OCI-M2 (cell line): ENCODE data around the gene MDM2.
"Not testable (repeated sequence)": the region's sequence is repeated elsewhere in the genome, so short reads cannot be mapped to it uniquely, and the experiment has no call there.

ENCODE experiments used
- DNase-seq: peaks from one replicate; lab custom pipeline; 2025; ENCODE audit not compliant: unreplicated experiment; lab: John Stamatoyannopoulos, UW

MDM2 gene

DNA sequence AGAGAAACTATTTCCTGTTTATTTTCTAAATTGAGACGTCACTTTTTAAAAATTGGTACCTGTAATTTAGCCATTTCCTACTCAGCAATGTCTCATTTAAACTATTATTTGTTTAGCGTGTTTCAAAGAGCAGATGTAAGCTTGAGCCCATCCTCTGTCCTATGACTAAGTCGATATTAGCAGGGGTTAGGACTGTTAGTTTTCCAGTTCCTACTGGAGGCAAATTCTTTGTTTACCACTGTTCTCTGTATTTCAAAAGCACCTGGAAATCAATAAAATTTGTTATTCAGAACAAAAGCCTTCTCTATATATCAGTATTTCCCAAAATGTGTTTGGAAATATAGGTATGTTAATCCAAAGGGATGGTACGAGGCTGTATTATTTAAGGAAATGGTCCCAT lies 42.4 kb downstream of the MDM2 start:
- DNase-seq: no peak

DNA sequence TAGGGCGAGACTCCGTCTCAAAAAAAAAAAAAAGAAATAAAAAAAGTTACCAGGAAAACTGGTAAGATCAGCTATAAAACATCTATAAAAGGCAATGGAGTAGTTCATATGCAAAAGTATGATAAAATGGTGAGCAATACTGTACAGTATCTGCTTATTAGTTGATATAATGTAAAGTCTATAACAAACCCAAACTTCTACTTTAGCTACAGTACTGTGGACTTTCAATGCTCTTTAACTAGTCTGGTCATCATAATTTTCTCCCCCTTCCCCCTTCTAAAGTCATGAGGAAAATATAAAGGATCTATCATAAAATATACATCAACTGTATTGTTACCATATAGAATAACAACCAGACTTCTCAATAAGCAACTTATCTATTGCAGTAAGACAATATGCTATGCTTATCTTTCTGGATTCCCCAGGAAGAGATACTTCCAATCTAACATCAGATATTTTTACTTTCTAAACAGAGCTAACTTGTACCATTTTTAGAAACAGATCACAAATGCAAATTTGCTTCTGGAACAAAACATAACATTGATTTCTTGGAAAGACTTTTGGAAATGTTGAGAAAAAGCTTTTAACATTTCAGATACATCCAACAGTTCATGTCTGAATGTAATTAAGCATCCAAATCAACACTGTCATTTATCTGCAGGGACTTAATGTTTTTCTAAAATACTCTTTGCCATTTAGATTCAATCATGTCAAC lies 43.8 kb downstream of the MDM2 start:
- DNase-seq: no peak

DNA sequence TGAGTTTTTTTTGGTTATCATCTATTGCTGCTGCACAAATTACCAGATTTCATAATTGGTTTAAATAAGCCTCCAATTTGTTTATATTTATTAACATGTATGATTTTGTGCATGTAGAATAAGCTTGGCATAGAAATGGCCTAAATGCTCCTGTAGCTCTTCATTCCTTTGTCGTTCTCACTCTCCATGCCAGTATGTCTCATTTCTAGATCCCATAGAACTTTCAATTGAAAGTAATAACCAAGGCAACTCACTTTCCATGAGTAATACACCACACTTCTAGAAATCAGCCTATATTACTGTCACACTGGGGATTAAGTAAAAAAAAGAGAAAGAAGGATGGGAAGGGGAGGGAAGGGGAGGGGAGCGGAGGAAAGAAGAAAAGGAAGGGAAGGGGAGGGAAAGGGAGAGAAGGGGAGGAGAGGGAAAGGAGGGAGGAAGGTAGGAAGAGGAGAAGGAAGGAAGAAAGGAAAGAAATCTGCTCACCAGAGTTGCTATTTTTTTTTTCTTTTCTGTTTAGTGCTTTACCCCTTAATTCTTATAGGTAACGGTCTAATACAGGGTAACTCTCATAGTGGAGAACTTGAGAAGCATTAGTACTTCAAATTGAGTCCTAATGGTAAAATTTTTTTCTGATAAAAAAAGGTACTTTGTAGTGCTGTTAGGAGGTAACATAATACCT lies 45.6 kb downstream of the MDM2 start:
- DNase-seq: no peak

DNA sequence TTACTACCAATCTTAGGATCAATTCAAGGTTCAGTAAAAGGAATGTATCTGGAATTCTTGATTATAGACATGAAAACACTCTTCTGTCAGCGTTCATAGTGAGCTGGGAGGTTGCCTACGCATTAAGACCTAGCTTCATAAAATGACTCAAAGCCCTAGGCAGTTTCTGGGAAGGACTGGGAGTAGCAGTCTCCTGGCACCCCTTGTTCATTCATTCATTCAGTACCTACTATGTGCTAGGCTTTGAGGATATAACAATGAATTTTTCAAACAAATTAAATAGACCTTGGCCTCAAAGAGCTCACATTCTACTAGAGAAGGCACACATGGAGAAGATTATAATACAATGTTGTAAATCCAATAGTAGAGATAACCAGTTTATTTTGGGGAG lies 46.1 kb downstream of the MDM2 start:
- DNase-seq: no peak

DNA sequence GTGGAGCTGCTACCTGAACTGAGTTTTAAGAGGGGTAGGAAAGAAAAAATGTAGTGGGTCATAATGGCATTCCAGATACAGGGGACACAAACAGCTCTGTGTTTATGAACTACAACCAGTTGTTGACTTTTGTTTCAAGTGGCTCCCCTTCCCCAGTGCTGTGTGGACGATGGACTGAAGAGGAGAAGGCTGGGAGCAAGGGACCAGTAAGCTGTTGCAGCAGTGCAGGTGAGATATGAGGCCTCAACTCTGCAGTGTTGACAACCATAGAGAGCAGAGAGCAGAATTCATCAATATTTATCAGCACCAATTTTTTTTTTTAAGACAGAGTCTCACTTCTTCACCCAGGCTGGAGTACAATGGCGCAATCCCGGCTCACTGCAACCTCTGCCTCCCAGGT lies 46.6 kb downstream of the MDM2 start:
- DNase-seq: no peak

DNA sequence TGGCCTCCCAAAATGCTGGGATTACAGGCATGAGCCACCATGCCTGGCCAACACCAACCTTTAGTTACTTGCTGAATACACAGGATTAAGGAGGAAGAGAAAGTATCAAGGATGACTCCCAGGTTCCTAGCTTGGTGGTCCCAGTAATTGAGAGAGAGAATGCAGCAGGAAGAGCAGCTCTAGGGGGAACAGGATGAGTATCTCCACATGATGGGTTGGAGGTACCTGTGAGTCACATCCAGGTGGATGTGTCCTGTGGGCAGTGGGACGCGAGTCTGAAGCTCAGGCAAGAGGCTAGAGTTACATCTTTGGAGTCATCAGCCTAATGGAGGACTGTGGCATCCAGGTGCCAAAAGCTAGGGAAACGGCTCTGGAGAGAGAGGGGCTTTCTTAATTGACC lies 47.1 kb downstream of the MDM2 start:
- no peak for DNase-seq

DNA sequence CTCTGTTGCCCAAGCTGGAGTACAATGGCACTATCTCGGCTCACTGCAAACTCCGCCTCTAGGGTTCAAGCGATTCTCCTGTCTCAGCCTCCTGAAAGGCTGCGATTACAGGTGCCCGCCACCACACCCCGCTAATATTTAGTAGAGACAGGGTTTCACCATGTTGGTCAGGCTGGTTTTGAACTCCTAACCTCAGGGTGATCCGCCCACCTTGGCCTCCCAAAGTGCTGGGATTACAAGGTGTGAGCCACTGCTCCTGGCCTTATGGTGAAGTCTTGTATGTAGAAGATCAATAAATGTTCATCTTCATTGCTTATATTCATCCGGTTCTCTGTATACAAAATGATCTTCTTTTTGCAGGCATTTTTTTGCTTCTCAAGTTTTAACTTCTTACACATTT lies 47.8 kb downstream of the MDM2 start:
- no peak for DNase-seq

DNA sequence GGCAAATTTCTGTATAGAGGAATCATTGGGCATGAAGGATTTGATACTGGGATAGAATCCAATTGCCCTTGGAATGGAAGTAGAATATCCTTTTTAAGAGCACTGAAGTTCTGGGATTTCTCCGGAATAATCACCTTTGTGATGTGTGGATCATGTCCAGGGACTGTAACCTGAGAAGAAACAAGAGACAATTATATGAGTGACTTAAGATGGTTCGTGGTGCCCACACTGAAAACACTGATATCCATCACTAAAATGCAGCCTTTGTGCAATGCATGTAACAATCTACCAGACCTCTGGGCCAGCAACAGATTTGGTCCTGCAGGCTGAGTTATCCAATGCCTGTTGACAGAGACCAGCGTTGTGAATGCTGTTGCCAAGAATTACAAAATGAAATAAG lies 48.5 kb downstream of the MDM2 start:
- no peak for DNase-seq

DNA sequence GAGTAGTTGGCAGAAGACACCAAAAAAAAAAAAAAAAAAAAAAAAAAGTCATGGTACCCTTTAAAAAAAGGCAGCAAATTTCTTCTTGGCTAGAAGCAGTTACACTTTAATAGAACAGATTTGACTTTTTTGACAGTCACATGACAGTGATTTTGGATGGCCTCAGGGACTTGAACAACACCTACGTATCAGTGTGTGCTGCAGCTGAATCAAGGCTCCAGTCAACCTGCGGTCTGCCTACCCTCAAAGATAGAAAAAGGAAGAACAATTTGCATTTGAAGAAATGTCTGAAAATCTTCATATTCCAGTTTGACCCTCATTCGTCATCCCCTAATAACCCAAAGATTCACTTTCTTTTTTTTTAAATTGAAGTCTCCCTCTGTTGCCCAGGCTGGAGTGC lies 53.9 kb downstream of the MDM2 start:
- no peak for DNase-seq

DNA sequence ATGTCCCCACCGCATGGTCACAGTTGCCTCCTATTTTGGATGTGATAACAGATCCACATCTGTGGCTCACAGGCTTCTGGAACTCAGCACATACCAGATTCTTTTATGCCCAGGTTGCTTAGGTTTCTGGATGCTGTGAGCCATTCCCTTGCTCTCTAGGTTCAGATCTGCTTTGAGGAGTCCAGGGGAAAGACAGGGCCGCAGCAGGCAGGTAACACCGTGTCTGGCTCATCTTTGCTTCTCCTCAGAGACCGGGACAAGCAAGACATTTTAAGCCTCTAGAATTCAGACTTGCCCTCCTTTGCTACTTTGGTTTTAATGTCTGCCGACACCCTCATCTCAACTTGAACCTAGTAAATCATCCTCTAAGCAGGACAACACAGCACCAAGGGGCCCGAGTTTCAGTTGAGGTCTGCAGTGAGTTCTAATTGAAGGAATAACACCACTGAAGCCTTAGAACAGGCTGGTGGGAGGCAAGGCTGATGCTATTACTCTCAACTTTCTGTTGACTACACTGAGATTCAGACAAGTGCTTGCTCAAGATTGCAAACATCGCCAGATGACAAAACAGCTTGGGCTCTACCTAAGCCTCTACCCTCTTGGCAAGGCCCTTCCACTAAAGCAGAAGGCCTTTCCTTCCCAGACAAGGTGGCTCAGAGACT lies 55.3 kb downstream of the MDM2 start:
- no peak for DNase-seq

DNA sequence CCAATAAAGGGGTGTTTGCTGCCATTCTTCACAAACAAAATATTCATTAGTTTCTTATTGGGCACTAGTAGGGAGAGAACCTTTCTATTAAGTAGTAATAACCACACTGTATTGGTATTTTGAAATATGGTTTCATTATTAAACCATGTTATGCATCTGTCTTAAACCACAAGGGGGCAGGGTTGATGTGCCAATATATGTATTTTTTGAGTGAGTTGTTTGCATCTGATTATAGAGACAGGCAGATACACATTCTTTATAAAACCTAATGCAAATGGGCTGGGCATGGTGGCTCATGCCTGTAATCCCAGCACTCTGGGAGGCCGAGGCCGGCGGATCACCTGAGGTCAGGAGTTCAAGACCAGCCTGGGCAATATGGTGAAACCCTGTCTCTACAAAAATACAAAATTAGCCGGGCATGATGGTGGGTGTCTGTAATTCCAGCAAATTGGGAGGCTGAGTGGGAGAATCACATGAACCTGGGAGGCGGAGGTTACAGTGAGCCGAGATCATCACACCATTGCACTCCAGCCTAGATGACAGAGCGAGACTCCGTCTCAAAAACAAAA lies 56.0 kb downstream of the MDM2 start:
- not testable (repeated sequence) for DNase-seq

DNA sequence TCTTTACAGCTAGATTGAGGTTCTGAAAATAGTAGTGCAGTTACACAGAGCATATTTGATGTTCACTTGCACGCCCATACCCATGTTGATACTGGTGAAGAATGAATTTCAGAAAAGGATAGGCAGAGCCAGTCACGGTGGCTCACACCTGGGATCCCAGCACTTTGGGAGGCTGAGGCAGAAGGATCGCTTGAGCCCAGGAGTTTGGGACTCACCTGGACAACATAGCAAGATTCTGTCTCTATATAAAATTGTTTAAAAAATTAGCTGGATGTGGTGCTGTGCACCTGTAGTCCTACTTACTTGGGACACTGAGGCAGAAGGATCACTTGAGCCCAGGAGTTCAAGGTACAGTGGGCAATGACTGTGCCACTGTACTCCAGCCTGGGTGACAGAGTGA lies 56.6 kb downstream of the MDM2 start:
- no peak for DNase-seq

DNA sequence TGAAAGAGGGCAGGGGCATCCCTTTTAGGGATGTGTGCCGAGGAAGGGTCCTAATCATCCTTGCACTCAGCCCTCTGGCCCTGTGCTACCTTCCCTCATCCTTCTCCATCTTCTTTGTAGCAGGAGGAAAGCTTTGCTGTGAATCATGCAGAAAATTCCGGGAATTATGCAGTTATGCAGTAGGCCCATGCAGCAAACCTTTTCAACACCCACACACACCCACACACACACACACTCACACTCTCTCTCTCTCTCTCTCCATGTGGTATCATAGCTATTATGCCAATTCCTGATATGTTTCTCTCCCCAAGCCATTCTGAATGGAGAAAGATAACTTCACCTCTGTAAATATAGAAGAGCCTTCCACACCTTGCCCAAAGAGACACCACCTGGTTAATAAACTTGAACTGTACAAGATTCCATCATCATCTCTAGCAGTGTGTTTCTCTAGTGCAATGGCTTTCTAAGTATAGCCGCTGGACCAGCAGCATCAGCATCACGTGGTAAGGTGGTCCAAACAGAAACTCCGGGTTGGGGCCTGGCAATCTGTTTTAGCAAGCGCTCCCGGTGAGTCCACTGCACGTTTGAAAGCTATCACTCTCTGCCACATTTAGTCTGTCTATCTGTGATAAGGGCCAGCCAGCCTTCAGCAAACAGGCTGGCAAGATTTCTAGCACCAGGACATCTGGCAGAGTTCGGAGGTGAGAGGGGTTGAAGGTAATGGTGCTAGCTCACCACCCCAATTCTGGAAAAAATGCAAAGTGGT lies 57.6 kb downstream of the MDM2 start:
- no peak for DNase-seq

DNA sequence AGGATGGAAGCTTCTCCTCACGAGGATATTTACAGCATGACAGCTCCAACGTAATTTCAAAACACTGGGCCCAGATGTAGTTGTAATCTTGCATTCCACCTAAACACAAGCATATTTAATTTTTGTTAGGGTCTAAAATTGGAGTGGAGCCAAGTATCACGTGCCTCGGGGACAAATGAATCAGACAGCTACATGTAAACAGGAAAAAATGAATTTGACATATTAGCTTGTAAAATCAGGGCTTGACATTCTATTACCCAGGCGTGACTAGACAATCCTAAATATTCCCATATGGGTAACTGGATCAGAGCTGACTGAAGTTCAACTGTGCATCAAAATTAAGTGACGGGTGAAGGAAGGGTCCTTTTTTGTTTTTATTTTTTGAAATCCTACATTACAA lies 59.0 kb downstream of the MDM2 start:
- no peak for DNase-seq

DNA sequence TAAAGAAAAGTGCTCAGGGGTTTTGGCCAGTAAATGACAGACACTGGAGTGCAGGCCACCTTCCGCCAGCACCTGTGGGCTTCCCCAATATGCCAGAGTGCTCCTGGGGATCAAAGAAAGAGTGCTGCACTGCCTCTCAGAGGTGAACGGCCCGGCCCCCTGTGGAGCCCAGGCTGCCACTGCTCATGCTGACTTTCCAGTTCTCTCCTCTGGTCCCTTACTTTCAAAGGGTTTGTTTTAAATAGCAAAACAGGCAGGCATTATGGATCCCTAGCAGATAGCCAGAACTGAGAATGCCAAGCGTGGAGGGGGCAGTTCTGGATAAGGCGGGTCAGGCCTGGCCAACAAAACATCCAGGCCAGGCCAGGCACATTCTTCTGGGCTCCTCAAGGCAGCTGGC lies 59.6 kb downstream of the MDM2 start:
- no peak for DNase-seq

DNA sequence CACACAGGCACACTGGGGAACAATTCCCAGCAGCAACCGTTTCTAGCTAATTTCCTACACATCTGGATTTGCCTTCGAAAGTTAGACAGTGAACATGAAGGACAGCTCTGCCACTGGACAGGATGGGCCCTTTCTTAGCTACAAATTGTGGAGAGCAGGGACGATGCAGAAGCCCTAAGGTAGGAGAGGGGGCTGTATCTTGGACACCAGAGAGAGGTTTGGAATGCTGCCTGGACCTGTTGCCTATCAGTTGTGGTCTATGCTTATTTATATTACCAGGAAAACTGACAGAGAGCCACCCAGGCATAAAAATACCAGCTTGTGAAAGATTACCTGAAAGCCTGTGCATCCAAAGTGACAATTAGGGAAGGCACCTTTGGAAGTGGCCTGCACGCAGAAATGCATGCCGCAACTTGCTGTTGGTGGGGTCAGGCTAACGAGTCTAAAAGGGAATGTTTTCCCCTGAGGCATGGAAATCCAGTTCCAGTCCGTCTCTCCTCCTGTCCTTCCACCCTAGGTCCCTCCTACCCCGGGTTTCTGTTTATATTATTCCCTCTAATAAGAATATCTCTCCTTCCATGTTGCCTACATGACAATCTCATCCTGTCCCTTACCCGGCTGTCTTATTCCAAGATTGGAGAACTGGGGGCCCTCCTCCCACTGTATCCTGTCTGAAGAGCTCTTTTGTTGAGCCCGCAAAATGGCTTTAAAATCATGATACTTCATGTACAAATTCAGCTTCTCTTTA lies 60.2 kb downstream of the MDM2 start:
- no peak for DNase-seq

DNA sequence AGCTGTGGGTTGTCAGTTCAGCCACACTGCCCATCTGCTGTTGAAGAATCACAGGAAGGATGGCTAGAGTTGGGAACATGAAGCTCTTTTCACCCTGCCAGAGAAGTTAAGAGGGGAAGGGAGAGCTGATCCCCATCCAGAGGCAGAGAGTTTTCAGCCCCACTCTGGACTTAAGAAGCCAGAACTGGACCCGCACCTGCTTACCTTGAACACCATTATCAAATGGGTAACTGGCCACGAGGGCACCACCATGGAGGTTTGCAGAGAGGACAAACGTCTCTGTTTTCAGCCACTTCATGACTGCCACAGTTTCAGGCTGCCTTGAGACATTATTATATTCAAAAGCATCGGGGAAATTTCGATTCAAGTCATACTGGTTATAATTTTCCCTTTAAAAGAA lies 62.0 kb downstream of the MDM2 start:
- no peak for DNase-seq

DNA sequence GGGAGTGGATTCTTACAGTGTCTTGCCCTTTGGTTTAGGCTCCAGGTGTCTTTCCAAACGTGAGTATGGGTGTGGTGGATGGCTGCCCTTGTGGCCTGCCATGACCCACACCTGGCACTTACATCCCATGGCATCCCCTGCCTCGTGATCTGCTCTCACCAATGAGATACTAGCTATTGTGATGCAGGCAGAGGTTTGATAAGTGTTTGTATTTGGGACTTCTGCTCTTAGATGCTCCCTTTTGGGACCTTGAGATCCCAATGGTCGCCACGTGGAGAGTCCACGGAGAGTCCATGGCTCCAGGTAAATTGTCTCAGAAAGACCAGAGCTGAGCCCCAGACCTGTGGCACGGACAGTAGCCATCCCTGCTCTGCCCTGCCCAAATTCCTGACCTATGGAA lies 62.5 kb downstream of the MDM2 start:
- DNase-seq: no peak

DNA sequence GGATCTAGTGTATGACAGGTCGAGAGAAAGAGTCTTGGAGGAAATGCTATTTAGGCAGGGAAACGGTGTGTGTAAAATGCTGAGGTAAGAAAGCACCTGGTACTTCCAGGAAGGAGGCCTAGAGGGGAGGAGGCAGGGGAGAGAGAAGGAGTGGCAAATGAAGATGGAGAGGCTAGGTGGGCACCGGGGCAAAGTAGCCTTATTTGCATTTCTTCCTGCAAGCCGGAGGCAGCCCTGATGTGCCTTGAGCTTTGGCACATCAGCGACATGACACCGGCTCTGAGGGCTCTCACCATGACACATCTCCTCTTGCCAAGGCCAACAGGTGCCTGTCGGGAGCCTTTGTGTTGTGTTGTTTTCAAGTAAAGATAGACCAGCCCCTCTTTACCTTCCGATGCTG lies 63.4 kb downstream of the MDM2 start:
- no peak for DNase-seq

DNA sequence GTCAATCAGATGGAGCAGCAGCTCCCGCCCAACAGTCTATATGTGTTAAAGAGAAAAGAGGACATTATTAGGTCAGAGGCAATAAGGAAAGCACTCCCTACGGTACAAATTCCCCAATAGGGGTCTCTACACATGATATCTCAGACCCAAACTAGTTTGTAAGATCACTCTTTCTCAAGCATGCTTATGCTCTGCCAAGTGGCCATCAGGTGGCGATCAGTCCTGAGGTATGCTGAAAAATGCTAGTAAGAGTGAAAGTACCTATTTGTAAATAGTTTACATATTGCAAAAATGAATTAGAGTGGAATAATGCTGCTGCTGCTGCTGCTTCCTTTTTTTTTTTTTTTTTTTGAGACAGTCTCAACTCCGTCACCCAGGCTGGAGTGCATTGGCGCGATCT lies 63.9 kb downstream of the MDM2 start:
- no peak for DNase-seq

DNA sequence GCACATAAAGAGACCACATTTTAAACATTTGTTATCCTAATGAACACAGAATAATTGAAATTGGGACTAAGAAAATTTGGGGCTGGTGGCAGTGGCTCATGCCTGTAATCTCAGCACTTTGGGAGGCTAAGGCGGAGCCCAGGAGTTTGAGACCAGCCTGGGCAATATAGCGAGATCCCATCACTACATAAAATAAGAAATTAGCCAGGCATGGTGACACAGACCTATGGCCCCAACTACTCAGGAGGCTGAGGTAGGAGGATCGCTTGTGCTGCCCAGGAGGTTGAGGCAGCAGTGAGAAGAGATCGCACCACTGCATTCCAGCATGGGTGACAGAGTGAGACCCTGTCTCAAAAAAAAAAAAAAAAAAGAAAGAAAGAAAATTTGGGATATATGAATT lies 65.3 kb downstream of the MDM2 start:
- DNase-seq: no peak
